WTC11 (cell line): ENCODE results near the gene GLTPD2.

Experiments used
- CREB1 ChIP-seq: sonication (generic); formaldehyde crosslinking; IDR thresholded peaks from 2 replicates; pipeline ENCODE4 v1.8.0; 2023; ENCODE audit warnings: mild to moderate bottlenecking, missing genetic modification reagents
- CTCF ChIP-seq: fragments of 200-600 bp; IDR thresholded peaks from 2 replicates; pipeline ENCODE4 v1.8.0; 2022; ENCODE audit warnings: antibody characterized with exemption
- ELF4 ChIP-seq: sonication (generic); formaldehyde crosslinking; IDR thresholded peaks from 2 replicates; pipeline ENCODE4 v1.8.1; 2022; ENCODE audit warnings: low read depth, mild to moderate bottlenecking, moderate library complexity, missing genetic modification reagents
- HMGXB4 ChIP-seq: sonication (generic); formaldehyde crosslinking; IDR thresholded peaks from 2 replicates; pipeline ENCODE4 v1.8.1; 2023; ENCODE audit warnings: mild to moderate bottlenecking, moderate library complexity, missing genetic modification reagents
- MAX ChIP-seq: sonication (generic); formaldehyde crosslinking; IDR thresholded peaks from 2 replicates; pipeline ENCODE4 v1.8.0; 2022; ENCODE audit warnings: mild to moderate bottlenecking, missing genetic modification reagents
- NFATC4 ChIP-seq: fragments of 250-450 bp; sonication (Bioruptor Pico); IDR thresholded peaks from 2 replicates; pipeline ENCODE4 v1.9.0; 2021; ENCODE audit warnings: mild to moderate bottlenecking
- NR1H2 ChIP-seq: sonication (generic); formaldehyde crosslinking; IDR thresholded peaks from 2 replicates; pipeline ENCODE4 v1.9.0; 2021; ENCODE audit warnings: mild to moderate bottlenecking, moderate library complexity, missing genetic modification reagents
- NR2C2 ChIP-seq: sonication (generic); formaldehyde crosslinking; IDR thresholded peaks from 2 replicates; pipeline ENCODE4 v1.8.0; 2022; ENCODE audit warnings: mild to moderate bottlenecking, missing genetic modification reagents
- PRDM15 ChIP-seq: sonication (generic); formaldehyde crosslinking; IDR thresholded peaks from 2 replicates; pipeline ENCODE4 v1.8.0; 2022; ENCODE audit warnings: missing genetic modification reagents
- RELA ChIP-seq: sonication (generic); formaldehyde crosslinking; IDR thresholded peaks from 2 replicates; pipeline ENCODE4 v1.8.1; 2022; ENCODE audit warnings: missing genetic modification reagents, mild to moderate bottlenecking, borderline replicate concordance
- SP1 ChIP-seq: sonication (generic); formaldehyde crosslinking; conservative IDR thresholded peaks from 2 replicates; pipeline ENCODE4 v1.8.1; 2022; ENCODE audit warnings: missing genetic modification reagents
- USF1 ChIP-seq: sonication (generic); formaldehyde crosslinking; IDR thresholded peaks from 2 replicates; pipeline ENCODE4 v1.8.0; 2022; ENCODE audit warnings: mild to moderate bottlenecking, missing genetic modification reagents
- ZBTB43 ChIP-seq: sonication (generic); formaldehyde crosslinking; IDR thresholded peaks from 2 replicates; pipeline ENCODE4 v1.8.1; 2023; ENCODE audit warnings: mild to moderate bottlenecking, missing genetic modification reagents
- ZNF232 ChIP-seq: sonication (generic); formaldehyde crosslinking; IDR thresholded peaks from 2 replicates; pipeline ENCODE4 v1.8.0; 2022; ENCODE audit warnings: mild to moderate bottlenecking, missing genetic modification reagents

GRCh38 chr17:4785311-4786105 lies 3.3 kb upstream of the GLTPD2 start:
- no peak for TF ChIP-seq CTCF
- TF ChIP-seq USF1 (CRISPR knock-in tag), result no peak
- no peak for TF ChIP-seq ZBTB43 (CRISPR knock-in tag)
- no peak for TF ChIP-seq NR1H2
- TF ChIP-seq RELA, result no peak
- no peak for TF ChIP-seq HMGXB4 (CRISPR knock-in tag)
- no peak for TF ChIP-seq NR2C2
- TF ChIP-seq MAX (CRISPR knock-in tag), result no peak
- no peak for TF ChIP-seq SP1
- TF ChIP-seq ZNF232 (CRISPR knock-in tag), result no peak
- TF ChIP-seq CREB1 (CRISPR knock-in tag), result no peak
- TF ChIP-seq ELF4 (CRISPR knock-in tag), result no peak
- TF ChIP-seq NFATC4 (CRISPR knock-in tag), result no peak
- TF ChIP-seq PRDM15, result no peak
